Stimulated activated CD8-positive, alpha-beta memory T cell treated with anti-CD3 and anti-CD28 coated beads, Interleukin-2, amount 100 ng/mL, for 48 hours (primary cell): ENCODE data around the gene CCNH.

ENCODE experiments used
- DNase-seq, 2 donors: peaks; one replicate each; pipeline ENCODE4 v3.0.0-alpha.2; 2020; ENCODE audit warnings: low read depth in 2 of 2

The CCNH gene

GRCh38 chr5:87403899-87404298 lies 8.8 kb downstream of the CCNH start:
- DNase-seq = no peak

- DNase-seq = no peak
These were observed 9.3 kb downstream of the CCNH start for GRCh38 chr5:87403409-87403808.

- no peak for DNase-seq
These were observed 11.1 kb downstream of the CCNH start for GRCh38 chr5:87401626-87402025.

DNA sequence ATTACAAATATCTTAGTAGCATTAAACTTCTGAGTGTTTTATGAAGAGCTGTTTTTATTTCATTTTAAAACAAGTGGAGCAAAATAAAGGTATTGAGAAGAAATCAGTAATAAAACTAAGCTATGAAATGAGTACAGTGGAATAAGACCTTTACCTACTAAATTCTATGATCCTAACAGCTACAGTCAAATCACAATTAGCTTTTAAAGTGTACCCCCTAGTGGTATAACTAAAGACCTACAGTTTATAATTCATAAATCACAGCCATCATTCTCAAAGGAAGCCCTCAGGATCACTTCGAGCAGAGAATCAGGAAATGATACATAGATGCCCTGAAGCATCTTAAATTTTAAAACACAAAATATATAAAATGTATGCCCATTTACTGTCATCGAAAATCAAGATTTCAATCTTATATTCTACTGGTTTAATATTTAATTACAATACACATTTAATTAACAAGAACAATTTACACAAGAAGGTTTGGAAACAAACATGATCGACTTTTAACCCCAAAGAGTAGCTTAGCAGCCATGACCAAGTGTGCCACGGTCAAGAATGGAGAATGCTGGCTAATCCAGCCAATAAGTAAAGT lies 12.3 kb downstream of the CCNH start:
- no peak for DNase-seq

- DNase-seq = no peak
These were observed 13.0 kb downstream of the CCNH start for GRCh38 chr5:87399720-87400119.

- DNase-seq = no peak
These were observed 13.6 kb downstream of the CCNH start for GRCh38 chr5:87398981-87399614.

- no peak for DNase-seq
These were observed 18.1 kb downstream of the CCNH start for GRCh38 chr5:87394411-87395165.

- no peak for DNase-seq
These were observed 19.4 kb downstream of the CCNH start for GRCh38 chr5:87393331-87393730.

DNA sequence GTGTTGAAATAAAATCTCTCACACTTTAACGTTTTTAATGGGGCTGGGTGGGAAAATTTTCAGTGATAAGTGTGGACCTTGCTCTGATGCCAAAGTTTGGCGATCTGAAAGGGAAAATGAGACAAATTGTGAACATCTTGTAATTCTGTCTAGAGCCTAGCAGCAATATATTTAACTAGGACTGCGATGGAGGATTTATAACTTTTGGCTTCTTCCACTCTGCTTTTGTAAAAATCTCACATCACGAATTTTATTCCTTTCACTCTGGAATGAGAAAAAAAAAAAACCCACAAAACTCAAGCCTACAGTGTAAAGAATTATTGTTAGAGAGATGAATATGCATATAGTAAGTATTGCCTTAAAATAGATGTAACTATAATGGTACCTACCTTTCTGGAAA lies 19.9 kb downstream of the CCNH start:
- DNase-seq = no peak

- DNase-seq = no peak
These were observed 20.6 kb downstream of the CCNH start for GRCh38 chr5:87392170-87392569.

- DNase-seq = no peak
These were observed 22.0 kb downstream of the CCNH start for GRCh38 chr5:87390576-87391199.

DNA sequence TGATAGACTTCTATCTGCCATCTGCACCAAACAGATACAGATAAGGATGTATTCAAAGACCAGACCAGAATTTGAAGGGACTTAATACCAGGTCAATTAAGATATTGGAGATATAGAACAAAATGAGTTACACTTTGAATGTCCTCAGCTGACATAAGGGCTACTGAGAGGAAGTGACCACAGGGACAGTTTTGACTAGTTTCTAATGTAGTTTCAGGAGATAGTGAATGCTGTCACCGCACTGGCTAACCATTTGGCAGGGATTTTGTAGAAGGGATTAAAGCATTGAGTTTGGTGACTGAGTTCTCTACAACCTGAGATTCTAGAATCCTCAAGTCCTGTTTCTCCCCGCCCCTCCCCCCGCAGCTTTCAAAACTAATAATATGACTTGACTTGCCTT lies 22.7 kb downstream of the CCNH start:
- no peak for DNase-seq

DNA sequence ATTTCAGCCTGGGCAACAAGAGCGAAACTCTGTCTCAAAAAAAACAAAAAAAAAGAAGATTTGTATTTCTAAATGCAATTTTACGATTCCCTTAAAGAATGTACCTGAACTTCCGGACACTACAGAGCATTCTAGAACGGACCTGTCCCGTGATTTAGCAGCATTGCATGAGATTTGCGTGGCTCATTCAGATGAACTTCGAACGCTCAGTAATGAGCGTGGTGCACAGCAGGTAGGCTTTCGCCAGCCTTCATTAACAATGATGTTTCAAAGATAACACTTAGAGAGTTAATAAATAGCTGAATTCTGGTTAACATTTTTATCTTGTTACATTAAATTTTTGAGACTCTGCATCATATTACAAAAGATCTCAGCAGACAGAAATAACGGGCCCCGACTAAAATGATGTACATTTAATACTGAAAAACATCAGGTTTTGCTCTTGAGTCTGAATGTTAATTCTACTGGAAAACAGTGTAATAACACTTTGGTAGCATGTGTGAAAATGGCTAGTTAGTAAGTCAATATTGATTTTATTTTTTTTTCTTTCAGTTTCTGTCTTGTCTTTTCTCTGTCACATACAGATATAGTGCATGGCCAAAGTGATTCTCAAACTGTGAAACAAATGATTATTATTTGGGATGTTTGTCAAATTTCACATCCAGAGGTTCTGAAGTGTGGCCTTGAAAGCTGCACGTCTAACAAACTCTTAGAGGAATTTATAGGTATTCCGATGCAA lies 23.3 kb downstream of the CCNH start:
- no peak for DNase-seq

- no peak for DNase-seq
These were observed 24.6 kb downstream of the CCNH start for GRCh38 chr5:87388129-87388528.

DNA sequence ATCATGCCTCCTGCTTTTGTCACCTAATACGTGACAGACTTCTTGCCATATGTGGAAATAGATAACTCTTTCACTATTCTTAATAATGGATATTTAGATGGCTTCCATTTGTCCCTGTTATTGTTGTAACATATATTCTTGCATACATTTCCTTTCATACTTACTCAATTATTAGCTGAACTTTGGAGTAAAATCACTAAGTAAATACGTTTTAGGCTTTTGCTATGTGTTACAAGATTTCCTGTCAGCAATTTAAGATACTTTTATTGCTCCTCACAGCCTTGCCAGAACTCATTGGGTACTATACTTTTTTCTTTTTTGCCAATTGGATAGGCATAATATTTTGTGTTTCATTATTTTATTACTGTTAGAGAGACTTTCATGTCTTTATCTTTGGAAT lies 26.9 kb downstream of the CCNH start:
- DNase-seq = no peak

DNA sequence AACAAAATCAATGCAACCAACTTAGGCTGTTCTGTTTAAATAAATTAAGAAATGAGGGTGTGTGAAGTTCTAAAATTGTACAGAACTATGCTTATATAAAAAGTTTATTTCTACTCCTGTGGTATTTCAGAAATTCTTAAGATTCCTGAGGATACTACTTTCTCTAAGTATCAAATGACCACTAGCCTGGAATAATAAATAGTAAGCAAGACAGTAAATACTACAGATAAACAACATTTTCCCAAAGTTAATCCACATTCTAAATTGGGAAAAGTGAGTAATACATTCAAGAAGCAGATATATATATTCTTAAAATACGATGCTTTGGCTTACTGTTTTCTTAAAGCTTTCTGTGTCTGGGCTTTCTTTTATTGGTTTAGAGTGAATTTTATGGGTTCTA lies 29.5 kb downstream of the CCNH start:
- no peak for DNase-seq

DNA sequence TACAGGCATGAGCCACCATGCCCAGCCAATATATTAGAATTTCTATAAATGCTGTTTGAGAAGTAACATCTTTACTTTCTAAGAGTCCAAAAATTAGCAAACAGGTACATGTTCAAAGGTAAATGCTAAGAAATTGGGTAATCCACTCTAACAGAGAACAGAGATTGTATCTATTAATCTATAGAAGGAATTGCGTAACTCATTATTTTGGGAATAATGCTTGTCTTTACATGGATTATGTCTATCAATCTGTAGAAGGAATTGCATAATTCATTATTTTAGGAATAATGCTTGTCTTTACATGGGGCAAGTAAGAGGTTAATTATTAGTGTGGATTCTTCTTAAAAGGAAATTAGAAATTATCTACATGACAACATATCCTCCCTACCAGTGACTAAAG lies 30.5 kb downstream of the CCNH start:
- no peak for DNase-seq

- DNase-seq = no peak
These were observed 40.0 kb downstream of the CCNH start for GRCh38 chr5:87372705-87373104.

- DNase-seq = no peak
These were observed 43.3 kb downstream of the CCNH start for GRCh38 chr5:87369431-87369830.

- no peak for DNase-seq
These were observed 44.1 kb downstream of the CCNH start for GRCh38 chr5:87368601-87369000.

- DNase-seq = no peak
These were observed 45.5 kb downstream of the CCNH start for GRCh38 chr5:87367243-87367642.

DNA sequence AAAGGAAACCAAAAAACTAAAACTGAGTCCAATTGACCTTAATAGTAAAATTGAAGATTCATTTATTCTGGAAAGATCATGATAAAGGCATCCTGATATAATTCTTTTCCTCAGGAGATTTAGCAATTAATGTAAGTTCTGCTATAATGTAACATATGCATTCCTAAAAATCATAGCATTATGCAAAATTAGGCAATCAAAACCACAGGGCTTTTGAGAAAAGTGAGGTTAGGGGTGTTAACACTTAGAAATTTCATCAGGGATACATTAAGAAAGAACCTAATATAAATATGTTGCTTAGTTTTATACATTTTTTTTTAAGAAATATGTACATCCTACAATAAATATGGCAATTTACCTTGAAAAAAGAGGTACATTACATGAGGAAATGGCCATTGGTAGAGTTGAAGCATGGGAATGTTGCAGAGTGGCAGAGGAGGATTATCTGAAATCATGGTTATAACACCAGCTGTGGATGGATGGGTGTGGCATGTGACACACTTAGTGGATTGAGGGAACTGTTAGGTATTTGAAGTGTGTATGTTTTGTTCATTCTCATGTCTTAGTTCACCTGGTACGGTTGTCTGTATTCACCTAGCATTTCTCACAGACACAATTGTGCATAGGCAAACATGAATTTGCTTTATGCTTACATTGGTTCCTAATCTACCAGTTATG lies 51.1 kb downstream of the CCNH start:
- DNase-seq = no peak
